GM19099 (cell line): Measurements from ENCODE around the gene NKIRAS1.

Experiments
- POLR2A ChIP-seq: IDR thresholded peaks from 3 replicates; pipeline ENCODE4 v1.6.1; 2011; ENCODE audit warnings: low read depth; ENCODE audit not compliant: insufficient read length; ENCODE audit errors: extremely low read depth

Gene NKIRAS1

GRCh38 chr3:23916886-23917678 is at the start of gene NKIRAS1, which contains the start of gene RPL15:
TSS of gene NKIRAS1 (minus strand) at chr3:23916990. CDS start at chr3:23910904, 6,086 bp downstream.
TSS of gene RPL15 (plus strand) at chr3:23917132. CDS start at chr3:23917860, 728 bp downstream.
- TF ChIP-seq POLR2A: peak; percentile 100

GRCh38 chr3:23966328-23966727 is 49.5 kb upstream of the NKIRAS1 start:
- TF ChIP-seq POLR2A: no peak

DNA sequence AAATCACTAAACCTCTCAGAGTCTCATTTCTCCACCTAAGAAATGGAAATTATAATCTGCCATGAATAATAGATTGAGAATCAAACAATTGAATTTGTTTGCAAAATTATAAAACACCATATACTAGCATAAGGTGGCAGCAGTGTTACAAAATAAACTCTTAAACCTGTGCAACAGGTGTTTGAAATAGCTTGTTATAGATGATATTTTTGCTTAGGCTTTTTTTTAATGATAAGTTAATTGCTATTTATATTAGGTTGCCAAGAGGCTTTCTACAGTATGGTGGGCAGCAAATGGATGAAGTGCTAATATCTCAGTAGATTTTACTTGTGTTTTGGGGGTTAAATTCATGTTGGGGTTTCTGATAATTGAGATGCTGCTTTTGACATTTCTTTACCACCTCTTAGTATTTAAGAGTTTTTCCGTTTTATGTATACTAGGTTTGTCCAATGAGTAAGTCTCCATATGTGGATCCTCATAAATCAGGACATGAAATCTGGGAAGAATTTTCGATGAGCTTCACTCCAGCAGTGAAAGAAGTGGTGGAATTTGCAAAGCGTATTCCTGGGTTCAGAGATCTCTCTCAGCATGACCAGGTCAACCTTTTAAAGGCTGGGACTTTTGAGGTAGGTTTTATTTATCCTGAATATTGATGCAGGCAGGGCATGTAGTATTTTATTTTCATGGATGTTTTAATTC is 47.9 kb upstream of the NKIRAS1 start:
- no peak for TF ChIP-seq POLR2A

- TF ChIP-seq POLR2A: no peak
These were observed 45.1 kb upstream of the NKIRAS1 start for GRCh38 chr3:23961913-23962312.

DNA sequence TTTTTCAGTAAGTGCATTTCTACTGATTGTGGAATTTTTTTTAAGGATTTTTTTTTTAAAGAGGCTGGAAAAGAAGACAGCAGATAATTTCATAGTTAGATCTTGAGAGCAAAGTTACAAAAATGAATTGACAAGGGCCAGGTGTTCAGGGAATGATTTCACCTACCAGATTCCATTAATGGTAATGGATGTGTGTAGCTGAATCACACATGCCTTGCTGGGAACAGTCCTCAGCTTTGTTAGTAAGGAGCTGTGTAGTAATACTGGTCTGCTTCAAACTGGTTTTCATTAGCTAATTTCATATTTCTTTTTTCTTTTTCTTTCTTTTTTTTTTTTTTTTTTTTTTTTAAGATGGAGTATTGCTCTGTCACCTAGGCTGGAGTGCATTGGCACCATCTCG is 44.3 kb upstream of the NKIRAS1 start:
- no peak for TF ChIP-seq POLR2A

- no peak for TF ChIP-seq POLR2A
These were observed 43.9 kb upstream of the NKIRAS1 start for GRCh38 chr3:23960649-23961048.

DNA sequence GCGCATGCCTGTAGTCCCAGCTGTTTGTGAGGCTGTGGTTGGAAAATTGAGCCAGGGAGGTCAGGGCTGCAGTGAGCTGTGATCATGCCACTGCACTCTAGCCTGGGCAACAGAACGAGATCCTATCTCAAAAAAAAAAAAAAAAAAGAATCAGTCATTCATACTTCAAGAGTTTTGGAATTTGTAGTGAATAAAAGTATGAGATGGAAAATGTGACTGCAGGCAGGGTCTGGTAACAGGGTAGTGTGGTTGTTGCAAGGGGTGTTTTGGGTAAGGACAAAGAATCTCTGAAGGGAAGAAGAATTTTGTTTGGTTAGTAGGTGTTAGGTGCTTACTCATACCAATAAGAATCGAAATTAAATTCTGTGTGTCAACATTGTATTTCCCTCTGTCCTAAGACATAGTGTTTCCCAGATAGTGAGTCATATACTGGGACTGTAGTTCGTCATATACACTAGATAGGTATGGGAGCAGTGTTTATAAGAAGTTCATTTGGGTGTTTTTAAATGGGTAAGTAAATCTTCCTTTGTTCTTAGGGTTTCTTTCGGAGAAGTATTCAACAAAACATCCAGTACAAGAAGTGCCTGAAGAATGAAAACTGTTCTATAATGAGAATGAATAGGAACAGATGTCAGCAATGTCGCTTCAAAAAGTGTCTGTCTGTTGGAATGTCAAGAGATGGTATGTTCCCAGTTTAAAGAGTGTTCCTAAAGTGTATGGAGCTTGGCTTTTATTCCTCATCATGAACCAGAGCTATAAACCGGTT is 42.5 kb upstream of the NKIRAS1 start:
- TF ChIP-seq POLR2A: no peak

- TF ChIP-seq POLR2A: no peak
These were observed 39.9 kb upstream of the NKIRAS1 start for GRCh38 chr3:23956701-23957100.

DNA sequence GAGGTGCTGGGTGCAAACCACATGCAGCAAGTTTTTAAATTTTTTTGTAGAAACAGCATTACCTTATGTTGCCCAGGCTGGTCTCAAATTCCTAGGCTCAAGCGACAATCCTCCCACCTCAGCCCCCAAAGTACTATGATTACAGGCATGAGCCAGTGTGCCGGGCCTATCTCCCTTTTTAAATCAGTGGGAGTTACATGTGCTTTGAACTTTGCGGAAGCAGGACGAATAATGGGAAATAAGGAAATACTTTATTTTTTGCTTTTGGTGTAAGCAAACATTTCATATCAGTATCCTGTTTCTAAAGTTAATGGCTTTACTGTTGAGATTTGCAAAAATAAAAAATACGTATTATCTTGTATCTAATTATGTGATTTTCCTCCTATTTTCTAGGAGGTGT is 37.4 kb upstream of the NKIRAS1 start:
- TF ChIP-seq POLR2A: no peak

DNA sequence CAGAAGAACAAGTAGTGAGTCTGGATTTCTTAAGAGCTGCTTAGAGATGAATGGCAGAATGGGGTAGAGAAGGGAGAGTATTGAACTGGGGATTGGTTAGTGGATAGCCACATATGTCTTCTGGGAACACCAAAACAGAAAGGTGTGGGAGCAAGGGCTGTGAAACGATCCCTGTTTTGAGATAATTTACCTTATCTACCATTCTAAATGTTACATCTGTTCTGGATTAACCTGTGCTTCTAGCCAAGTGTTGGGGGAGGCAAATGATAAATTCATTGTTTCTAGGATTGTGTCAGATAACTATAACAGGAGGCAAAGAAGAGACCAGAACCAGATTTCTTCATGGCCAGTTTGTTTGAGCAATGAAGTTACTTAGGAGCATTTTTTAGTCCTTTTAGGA is 36.7 kb upstream of the NKIRAS1 start:
- TF ChIP-seq POLR2A: no peak

DNA sequence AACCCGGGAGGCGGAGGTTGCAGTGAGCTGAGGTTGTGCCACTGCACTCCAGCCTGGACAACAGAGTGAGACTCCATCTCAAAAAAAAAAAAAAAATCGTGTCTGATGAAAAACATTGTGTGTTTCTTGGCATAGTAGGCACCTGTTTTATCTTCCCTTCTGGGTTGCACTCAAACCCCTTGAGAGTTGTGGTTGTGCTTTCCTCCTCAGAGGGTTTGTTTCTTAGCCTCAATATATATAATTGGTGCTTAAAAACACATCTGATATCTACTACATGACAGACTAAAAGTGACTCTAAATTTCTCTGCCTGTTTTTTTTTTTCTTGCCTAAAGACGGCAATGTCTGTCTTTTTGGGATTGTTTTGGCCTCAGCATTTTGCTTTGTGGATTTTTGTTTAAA is 35.9 kb upstream of the NKIRAS1 start:
- no peak for TF ChIP-seq POLR2A

DNA sequence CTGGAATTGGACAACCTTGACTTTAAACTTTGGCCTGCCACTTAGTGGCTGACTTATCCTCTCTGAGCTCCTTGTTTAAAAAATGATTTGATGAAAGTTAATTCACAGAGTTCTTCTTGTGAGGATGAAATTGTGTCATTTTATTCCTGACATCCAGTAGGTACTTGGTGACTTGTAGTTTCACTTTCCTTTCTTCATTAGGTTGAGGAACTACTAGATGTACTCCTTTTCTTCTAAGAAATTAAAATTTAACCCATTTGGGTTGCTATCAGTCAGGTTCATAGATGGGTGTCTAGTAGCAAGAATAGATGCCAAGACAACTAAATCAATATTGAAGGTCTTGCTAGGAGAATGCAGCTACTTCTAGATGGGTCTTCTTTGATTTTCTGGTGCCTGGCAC is 33.5 kb upstream of the NKIRAS1 start:
- no peak for TF ChIP-seq POLR2A

- TF ChIP-seq POLR2A: no peak
These were observed 33.0 kb upstream of the NKIRAS1 start for GRCh38 chr3:23949784-23950183.

GRCh38 chr3:23948761-23949160 is 32.0 kb upstream of the NKIRAS1 start:
- no peak for TF ChIP-seq POLR2A

DNA sequence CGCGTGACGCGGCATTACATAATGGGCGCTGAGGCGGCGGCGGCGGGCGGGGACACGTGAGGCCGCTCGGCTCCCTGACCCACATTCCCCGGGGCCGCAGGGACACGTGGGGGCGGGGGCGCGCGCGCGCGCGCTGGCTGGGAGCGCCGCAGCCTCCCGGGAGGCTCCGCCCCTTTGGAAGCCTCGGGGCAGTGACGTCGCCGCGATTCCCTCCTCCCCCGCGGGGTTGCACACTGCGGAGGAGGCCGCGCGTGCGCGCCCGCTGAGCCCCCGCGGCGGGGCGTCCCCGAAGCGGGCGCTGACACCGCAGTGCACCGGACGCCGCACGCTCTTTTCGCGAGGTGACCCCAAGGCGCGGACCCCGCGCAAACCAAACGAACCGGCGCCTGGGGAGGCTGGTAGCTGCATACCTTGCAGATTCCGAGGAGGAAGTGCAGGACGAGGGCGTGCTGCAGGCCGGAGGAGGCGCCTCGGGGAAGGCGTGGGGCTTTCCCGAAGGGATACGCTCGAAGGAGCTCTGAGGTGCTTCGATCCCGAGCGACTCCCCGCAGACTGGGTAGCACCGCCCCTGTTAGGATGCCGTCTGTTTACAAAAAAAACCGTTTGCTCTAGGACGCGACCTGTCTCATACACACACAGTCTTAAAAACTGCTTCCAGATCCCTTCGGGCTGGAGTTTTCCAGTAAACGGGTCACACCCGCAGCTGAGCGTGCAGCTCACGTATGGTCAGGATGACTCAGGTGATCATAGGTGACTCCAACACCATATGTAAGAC is 29.3 kb upstream of the NKIRAS1 start:
- peak; percentile 64 for TF ChIP-seq POLR2A
